SU-DHL-6 (cell line): ENCODE measurements around the gene CPA5.

ENCODE experiments used
- H2AFZ ChIP-seq: fragments of 200-600 bp; sonication (generic); 2 replicates; pipeline ENCODE4 v1.6.1; 2014; ENCODE audit warnings: low read depth, mild to moderate bottlenecking, moderate library complexity, mixed read lengths, antibody characterized with exemption, low read length; ENCODE audit not compliant: severe bottlenecking
- H3F3A ChIP-seq: fragments of 200-600 bp; shearing (Covaris generic); 2 replicates; pipeline ENCODE4 v1.6.0; 2016; ENCODE audit warnings: antibody characterized with exemption, mild to moderate bottlenecking; ENCODE audit not compliant: insufficient read depth
- H3K27ac ChIP-seq: fragments of 200-600 bp; sonication (generic); 2 replicates; pipeline ENCODE4 v1.5.1; 2016; ENCODE audit warnings: low read depth, mild to moderate bottlenecking, low read length, moderate library complexity, mixed read lengths
- H3K27me3 ChIP-seq: fragments of 200-600 bp; sonication (generic), shearing (Covaris generic); 2 replicates; pipeline ENCODE4 v1.6.0; 2014; ENCODE audit warnings: mild to moderate bottlenecking, low read length
- H3K36me3 ChIP-seq: fragments of 200-600 bp; sonication (generic); 2 replicates; pipeline ENCODE4 v1.6.1; 2014; ENCODE audit warnings: mild to moderate bottlenecking, low read length, mixed read lengths
- H3K4me2 ChIP-seq: fragments of 300-600, 200-600 bp; shearing (Covaris generic), sonication (generic); 2 replicates; pipeline ENCODE4 v1.6.0; 2014; ENCODE audit warnings: low read length, low read depth, mild to moderate bottlenecking; ENCODE audit not compliant: poor library complexity, severe bottlenecking
- H3K4me3 ChIP-seq: fragments of 200-600 bp; sonication (generic); 2 replicates; pipeline ENCODE4 v1.5.1; 2014; ENCODE audit warnings: antibody characterized with exemption, low read length, mild to moderate bottlenecking, mixed read lengths; ENCODE audit not compliant: insufficient read depth, poor library complexity, severe bottlenecking
- H3K79me2 ChIP-seq: fragments of 200-600 bp; sonication (generic); 2 replicates; pipeline ENCODE4 v1.6.1; 2014; ENCODE audit warnings: mild to moderate bottlenecking, low read length, moderate library complexity; ENCODE audit not compliant: insufficient read depth
- H3K9ac ChIP-seq: fragments of 200-600 bp; sonication (generic); 2 replicates; pipeline ENCODE4 v1.7.0; 2014; ENCODE audit warnings: mild to moderate bottlenecking, low read length
- H3K9me2 ChIP-seq: fragments of 200-600 bp; sonication (generic); replicated peaks from 2 replicates; pipeline ENCODE4 v1.6.1; 2014; ENCODE audit warnings: low read length; ENCODE audit not compliant: insufficient read depth
- H3K9me3 ChIP-seq: fragments of 200-600 bp; sonication (generic); 2 replicates; pipeline ENCODE4 v1.6.1; 2014; ENCODE audit warnings: low read length, mixed read lengths; ENCODE audit not compliant: insufficient read depth
- H4K20me1 ChIP-seq: fragments of 200-600 bp; sonication (generic); 2 replicates; pipeline ENCODE4 v1.6.1; 2014; ENCODE audit warnings: low read depth, mild to moderate bottlenecking, antibody characterized with exemption, low read length, moderate library complexity, mixed read lengths
- EZH2phosphoT487 ChIP-seq: fragments of 200-600 bp; sonication (generic), shearing (Covaris generic); conservative IDR thresholded peaks from 2 replicates; pipeline ENCODE4 v1.6.1; 2018; ENCODE audit warnings: mild to moderate bottlenecking, antibody characterized with exemption, low read length, moderate library complexity, mixed read lengths
- TF ChIP-seq, protein P1 (sequence below): fragments of 200-600 bp; sonication (generic); IDR thresholded peaks from one replicate; pipeline ENCODE4 v1.5.1; 2017; ENCODE audit warnings: antibody characterized with exemption, mild to moderate bottlenecking, low read length, moderate library complexity; ENCODE audit not compliant: insufficient read depth, poor library complexity, severe bottlenecking

Gene CPA5

DNA sequence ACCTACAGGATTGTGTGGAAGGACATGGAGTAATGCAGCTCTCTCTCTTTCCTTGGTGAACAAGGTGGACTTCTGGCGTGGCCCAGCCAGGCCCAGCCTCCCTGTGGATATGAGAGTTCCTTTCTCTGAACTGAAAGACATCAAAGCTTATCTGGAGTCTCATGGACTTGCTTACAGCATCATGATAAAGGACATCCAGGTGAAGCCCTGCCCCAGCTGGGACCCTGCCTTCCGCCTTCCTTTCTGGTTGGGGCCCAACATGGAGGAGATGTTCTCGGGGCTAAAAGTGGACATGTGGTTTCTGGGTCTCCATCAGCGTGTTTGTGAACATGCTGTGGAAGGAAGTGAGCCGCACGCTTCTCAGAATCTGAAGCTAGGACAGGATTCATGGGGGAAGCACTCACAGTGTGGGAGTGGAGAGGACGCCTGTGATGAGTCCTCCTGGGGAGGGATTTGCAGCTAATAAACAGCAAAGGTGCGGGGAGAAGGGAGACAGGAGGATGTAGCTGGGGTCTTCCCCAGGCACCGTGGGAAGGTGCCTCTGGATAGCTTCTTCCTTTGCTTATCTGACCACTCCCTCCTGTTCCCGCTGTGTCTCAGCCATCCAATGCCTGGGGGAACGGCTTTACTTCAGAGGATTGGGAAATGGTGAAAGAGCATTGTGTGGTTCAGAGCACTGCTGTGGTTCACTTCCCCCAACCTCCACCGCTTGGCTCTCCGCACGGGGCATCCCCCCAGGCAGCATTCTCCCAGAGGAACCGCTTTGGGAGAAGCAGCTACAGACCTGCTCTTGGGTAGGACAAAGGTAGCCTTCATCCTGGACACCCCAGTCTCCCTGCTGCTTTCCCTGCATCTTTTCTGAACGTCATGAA, 5.5 kb downstream of the CPA5 start:
- Histone ChIP-seq H3F3A (no peaks in the 10 kb centered on the region), H2AFZ (no peak overlapping the region), H3K9ac (no peak overlapping the region), H3K27me3 (no peaks in the 10 kb centered on the region), H3K36me3 (no peaks in the 10 kb centered on the region), H3K79me2 (no peaks in the 10 kb centered on the region), H3K9me3 (no peaks in the 10 kb centered on the region), H3K27ac (no peak overlapping the region), H3K9me2 (no peaks in the 10 kb centered on the region), H4K20me1 (no peaks in the 10 kb centered on the region), H3K4me2 (no peak overlapping the region), H3K4me3 (no peak overlapping the region)
- TF ChIP-seq EZH2phosphoT487, result no peak
- TF ChIP-seq, protein P1, sequence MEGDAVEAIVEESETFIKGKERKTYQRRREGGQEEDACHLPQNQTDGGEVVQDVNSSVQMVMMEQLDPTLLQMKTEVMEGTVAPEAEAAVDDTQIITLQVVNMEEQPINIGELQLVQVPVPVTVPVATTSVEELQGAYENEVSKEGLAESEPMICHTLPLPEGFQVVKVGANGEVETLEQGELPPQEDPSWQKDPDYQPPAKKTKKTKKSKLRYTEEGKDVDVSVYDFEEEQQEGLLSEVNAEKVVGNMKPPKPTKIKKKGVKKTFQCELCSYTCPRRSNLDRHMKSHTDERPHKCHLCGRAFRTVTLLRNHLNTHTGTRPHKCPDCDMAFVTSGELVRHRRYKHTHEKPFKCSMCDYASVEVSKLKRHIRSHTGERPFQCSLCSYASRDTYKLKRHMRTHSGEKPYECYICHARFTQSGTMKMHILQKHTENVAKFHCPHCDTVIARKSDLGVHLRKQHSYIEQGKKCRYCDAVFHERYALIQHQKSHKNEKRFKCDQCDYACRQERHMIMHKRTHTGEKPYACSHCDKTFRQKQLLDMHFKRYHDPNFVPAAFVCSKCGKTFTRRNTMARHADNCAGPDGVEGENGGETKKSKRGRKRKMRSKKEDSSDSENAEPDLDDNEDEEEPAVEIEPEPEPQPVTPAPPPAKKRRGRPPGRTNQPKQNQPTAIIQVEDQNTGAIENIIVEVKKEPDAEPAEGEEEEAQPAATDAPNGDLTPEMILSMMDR, result no peak

DNA sequence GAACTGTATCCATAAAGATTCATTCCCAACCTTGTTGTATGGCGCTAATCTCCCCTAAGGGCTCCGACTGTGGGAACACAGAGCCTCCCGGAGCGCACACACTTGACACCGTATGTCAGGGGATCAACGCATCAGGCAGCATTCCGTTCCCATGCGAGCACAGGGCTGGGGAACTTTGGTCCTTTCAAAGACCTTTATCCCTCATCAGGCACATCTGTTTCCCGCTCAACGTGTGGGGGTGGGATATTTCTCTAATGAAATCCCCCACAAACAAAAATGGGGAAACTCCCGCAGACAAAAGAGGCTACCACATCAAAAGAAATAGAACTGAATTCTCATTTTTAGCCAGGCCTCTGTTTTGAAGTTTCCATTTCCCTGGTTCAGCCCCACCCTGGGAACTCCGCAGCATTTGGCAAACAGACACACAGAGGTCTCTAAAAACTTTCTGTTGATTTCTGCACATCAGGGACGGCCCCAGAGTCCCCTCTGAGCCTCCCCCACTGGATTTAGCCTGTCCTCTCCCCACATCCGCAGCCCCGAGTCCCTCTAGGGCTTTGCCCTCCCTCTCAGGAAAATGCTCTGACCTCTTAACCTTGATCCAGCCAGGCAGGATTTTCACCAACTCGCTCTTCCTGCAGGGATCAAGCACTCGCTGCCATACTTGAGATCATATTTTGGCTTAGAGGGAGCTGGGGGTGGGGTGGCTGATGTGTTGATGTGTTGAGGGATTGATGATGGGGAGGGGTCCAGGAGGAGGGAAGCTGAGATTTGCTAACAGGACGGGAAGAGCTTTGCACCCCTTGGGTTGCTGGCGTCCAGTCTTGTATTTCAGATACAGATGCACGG, 6.6 kb downstream of the CPA5 start:
- no peaks in the 10 kb centered on the region for H3K79me2 ChIP-seq
- TF ChIP-seq EZH2phosphoT487, result no peak
- TF ChIP-seq, protein P1, result no peak
- no peak overlapping the region for H2AFZ ChIP-seq
- H3K9me3 ChIP-seq, result no peaks in the 10 kb centered on the region
- no peak overlapping the region for H3K27ac ChIP-seq
- no peaks in the 10 kb centered on the region for H3K36me3 ChIP-seq
- no peak overlapping the region for H3K4me2 ChIP-seq
- H3K4me3 ChIP-seq, result no peak overlapping the region
- H3K9me2 ChIP-seq, result no peaks in the 10 kb centered on the region
- H3F3A ChIP-seq, result no peaks in the 10 kb centered on the region
- no peaks in the 10 kb centered on the region for H4K20me1 ChIP-seq
- H3K27me3 ChIP-seq, result no peaks in the 10 kb centered on the region
- no peak overlapping the region for H3K9ac ChIP-seq

DNA sequence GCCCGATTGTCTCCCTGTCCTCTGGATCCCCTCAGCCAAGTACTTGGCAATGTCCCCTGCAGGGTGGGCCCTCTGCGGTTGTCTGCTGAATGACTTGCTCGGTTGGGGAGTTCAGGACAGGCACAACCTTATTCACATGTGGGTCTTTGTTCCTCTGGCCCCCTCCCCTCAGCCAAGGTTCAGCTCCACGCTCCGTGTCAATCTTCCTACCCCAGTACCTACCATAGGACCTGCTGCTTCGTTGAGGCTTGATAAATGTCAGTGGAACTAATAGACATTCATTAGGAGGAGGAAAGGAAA, 7.1 kb downstream of the CPA5 start:
- Histone ChIP-seq H3K4me3 (no peak overlapping the region), H3K9me2 (no peaks in the 10 kb centered on the region), H2AFZ (no peak overlapping the region), H4K20me1 (no peaks in the 10 kb centered on the region), H3K79me2 (no peaks in the 10 kb centered on the region), H3K4me2 (no peak overlapping the region), H3K9me3 (no peaks in the 10 kb centered on the region), H3K27ac (no peak overlapping the region), H3K9ac (no peak overlapping the region), H3K36me3 (no peaks in the 10 kb centered on the region), H3F3A (no peaks in the 10 kb centered on the region), H3K27me3 (no peaks in the 10 kb centered on the region)
- no peak for TF ChIP-seq EZH2phosphoT487
- TF ChIP-seq, protein P1, result no peak
